Peyer's patch (tissue), 4 donors: Measurements from ENCODE around the gene MED13L. TPM values are rescaled to one million over a fixed set of nuclear protein-coding genes. Genes with fewer than 3 reads are reported as not detected.

ENCODE experiments used
- DNase-seq, 3 donors: peaks; one replicate each; pipeline ENCODE4 v3.0.0-alpha.2; 2017 to 2019
- H3K27ac ChIP-seq, 4 donors: fragments of 200-600 bp; sonication (generic); one replicate each; pipeline ENCODE4 v1.5.1; 2016 to 2019
- H3K27me3 ChIP-seq, 2 donors: fragments of 200-600 bp; sonication (generic); one replicate each; pipeline ENCODE4 v1.5.1; 2019
- H3K36me3 ChIP-seq, 3 donors: fragments of 200-600 bp; sonication (generic); one replicate each; pipeline ENCODE4 v1.5.1; 2016 to 2019
- H3K4me1 ChIP-seq, 4 donors: fragments of 200-600 bp; sonication (generic); one replicate each; pipeline ENCODE4 v1.5.1; 2016 to 2019
- H3K4me3 ChIP-seq, 4 donors: fragments of 200-600 bp; sonication (generic); 1 replicate in 3 of 4; 2 replicates in 1 of 4; pipeline ENCODE4 v1.5.1; 2016 to 2019; ENCODE audit warnings: mild to moderate bottlenecking in 1 of 4
- H3K9me3 ChIP-seq, 4 donors: fragments of 200-600 bp; sonication (generic); one replicate each; pipeline ENCODE4 v1.5.1; 2016 to 2019; ENCODE audit warnings: mild to moderate bottlenecking in 1 of 4
- CTCF ChIP-seq, 6 experiments: fragments of 450-650 bp in 4 of 6; fragments of 200-600 bp in 2 of 6; sonication (generic) in 1 of 6; IDR thresholded peaks; one replicate each; pipeline ENCODE4 v1.5.1; 2017 to 2019; ENCODE audit warnings: antibody characterized with exemption in 6 of 6, mild to moderate bottlenecking in 3 of 6, moderate library complexity in 1 of 6
- POLR2A ChIP-seq, 2 donors: fragments of 450-650 bp; IDR thresholded peaks; one replicate each; pipeline ENCODE4 v1.5.1; 2017; ENCODE audit warnings: antibody characterized with exemption in 2 of 2, mild to moderate bottlenecking in 2 of 2, moderate library complexity in 2 of 2
- total RNA-seq, 4 donors: library from RNA; depleted of rRNA; stranded (reverse); fragments of >200 nt; gene quantifications; one replicate each; pipeline ENCODE4 v1.1.0, GENCODE V29; 2016

Gene MED13L
- total RNA-seq, 4 donors from 2014 or later: 127 to 181 (median 145) TPM

- H3K9me3 ChIP-seq: no peaks in the 10 kb centered on the region
- no peak overlapping the region for H3K4me3 ChIP-seq
- no peaks in the 10 kb centered on the region for H3K36me3 ChIP-seq
- no peaks in the 10 kb centered on the region for H3K4me1 ChIP-seq
- no peak overlapping the region for H3K27ac ChIP-seq
- no peaks in the 10 kb centered on the region for H3K27me3 ChIP-seq
- TF ChIP-seq POLR2A (IDR thresholded peaks at IDR 0.05): no peak
- no peak for TF ChIP-seq CTCF (IDR thresholded peaks at IDR 0.05)
- no peak for DNase-seq
Observed at GRCh38 chr12:115930336-115930735, 347.2 kb downstream of the MED13L start.

GRCh38 chr12:115926037-115926670, 351.3 kb downstream of the MED13L start:
- TF ChIP-seq CTCF (IDR thresholded peaks at IDR 0.05) (no peak), POLR2A (IDR thresholded peaks at IDR 0.05) (no peak)
- Histone ChIP-seq H3K36me3 (no peaks in the 10 kb centered on the region), H3K27me3 (no peaks in the 10 kb centered on the region), H3K4me1 (no peaks in the 10 kb centered on the region), H3K9me3 (no peaks in the 10 kb centered on the region), H3K27ac (no peak overlapping the region), H3K4me3 (no peak overlapping the region)
- no peak for DNase-seq

DNA sequence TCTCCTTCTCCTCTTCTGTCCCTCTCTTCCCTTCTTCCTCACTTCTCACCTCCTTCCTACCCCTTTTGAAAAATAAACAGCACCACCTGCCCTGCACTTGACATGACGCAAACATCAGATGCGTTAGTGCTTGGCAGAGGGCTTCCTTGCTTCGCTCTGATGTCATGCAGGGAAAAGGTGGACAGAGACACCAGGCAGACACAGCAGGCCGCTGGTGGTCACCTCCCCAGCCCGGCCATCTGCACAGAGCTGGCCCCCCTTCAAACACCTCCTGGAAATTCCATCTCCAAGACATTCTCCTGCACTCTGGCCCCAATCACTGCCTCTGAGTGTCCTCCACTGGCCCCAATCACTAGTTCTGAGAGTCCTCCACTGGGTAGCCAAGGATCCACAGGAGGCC, 353.6 kb downstream of the MED13L start:
- no peak overlapping the region for H3K4me3 ChIP-seq
- no peak for TF ChIP-seq CTCF (IDR thresholded peaks at IDR 0.05)
- TF ChIP-seq POLR2A (IDR thresholded peaks at IDR 0.05): no peak
- DNase-seq: no peak
- no peaks in the 10 kb centered on the region for H3K36me3 ChIP-seq
- H3K27me3 ChIP-seq: no peaks in the 10 kb centered on the region
- H3K9me3 ChIP-seq: no peaks in the 10 kb centered on the region
- no peak overlapping the region for H3K27ac ChIP-seq
- no peaks in the 10 kb centered on the region for H3K4me1 ChIP-seq

GRCh38 chr12:115922952-115923564, 354.4 kb downstream of the MED13L start:
- no peaks in the 10 kb centered on the region for H3K27me3 ChIP-seq
- no peak overlapping the region for H3K4me3 ChIP-seq
- no peaks in the 10 kb centered on the region for H3K36me3 ChIP-seq
- no peaks in the 10 kb centered on the region for H3K4me1 ChIP-seq
- DNase-seq: no peak
- TF ChIP-seq POLR2A (IDR thresholded peaks at IDR 0.05) (no peak), CTCF (IDR thresholded peaks at IDR 0.05) (peak in 1 of 6 experiments; percentile 19)
- no peaks in the 10 kb centered on the region for H3K9me3 ChIP-seq
- H3K27ac ChIP-seq: no peak overlapping the region

GRCh38 chr12:115920395-115921183, 356.9 kb downstream of the MED13L start:
- H3K36me3 ChIP-seq: no peaks in the 10 kb centered on the region

More at GRCh38 chr12:115920395-115921183, 356.9 kb downstream of the MED13L start:
- peaks cover 0 to 5% (median 1%) of the 10 kb centered on the region in 4 donors for H3K4me1 ChIP-seq
- TF ChIP-seq POLR2A (IDR thresholded peaks at IDR 0.05) (no peak), CTCF (IDR thresholded peaks at IDR 0.05) (no peak)
- DNase-seq: no peak
- H3K27ac ChIP-seq: no peak overlapping the region
- H3K9me3 ChIP-seq: no peaks in the 10 kb centered on the region
- H3K4me3 ChIP-seq: no peak overlapping the region
- no peaks in the 10 kb centered on the region for H3K27me3 ChIP-seq
